ENCODE results near the gene LEF1.

- TF ChIP-seq SIN3A (IDR thresholded peaks at IDR 0.05; ENCODE audit: borderline replicate concordance, insufficient read depth, low read depth, low read length), result no peak
- TF ChIP-seq CTCF (IDR thresholded peaks at IDR 0.05), result no peak
- TF ChIP-seq REST (IDR thresholded peaks at IDR 0.05; ENCODE audit: insufficient read depth in 1 of 2, low read depth in 2 of 2, low read length in 1 of 2), result no peak
- TF ChIP-seq POLR2AphosphoS5 (IDR thresholded peaks at IDR 0.05; ENCODE audit: low read depth, low read length), result no peak
Measured at GRCh38 chr4:108156391-108156790, 12.3 kb downstream of the LEF1 start.
